SU-DHL-6 (cell line): Measurements from ENCODE around the gene ZNF143.

ENCODE experiments used
- H2AFZ ChIP-seq: fragments of 200-600 bp; sonication (generic); 2 replicates; pipeline ENCODE4 v1.6.1; 2014; ENCODE audit warnings: low read depth, mild to moderate bottlenecking, moderate library complexity, mixed read lengths, antibody characterized with exemption, low read length; ENCODE audit not compliant: severe bottlenecking
- H3F3A ChIP-seq: fragments of 200-600 bp; shearing (Covaris generic); 2 replicates; pipeline ENCODE4 v1.6.0; 2016; ENCODE audit warnings: antibody characterized with exemption, mild to moderate bottlenecking; ENCODE audit not compliant: insufficient read depth
- H3K27ac ChIP-seq: fragments of 200-600 bp; sonication (generic); 2 replicates; pipeline ENCODE4 v1.5.1; 2016; ENCODE audit warnings: low read depth, mild to moderate bottlenecking, low read length, moderate library complexity, mixed read lengths
- H3K27me3 ChIP-seq: fragments of 200-600 bp; sonication (generic), shearing (Covaris generic); 2 replicates; pipeline ENCODE4 v1.6.0; 2014; ENCODE audit warnings: mild to moderate bottlenecking, low read length
- H3K36me3 ChIP-seq: fragments of 200-600 bp; sonication (generic); 2 replicates; pipeline ENCODE4 v1.6.1; 2014; ENCODE audit warnings: mild to moderate bottlenecking, low read length, mixed read lengths
- H3K4me2 ChIP-seq: fragments of 300-600, 200-600 bp; shearing (Covaris generic), sonication (generic); 2 replicates; pipeline ENCODE4 v1.6.0; 2014; ENCODE audit warnings: low read length, low read depth, mild to moderate bottlenecking; ENCODE audit not compliant: poor library complexity, severe bottlenecking
- H3K4me3 ChIP-seq: fragments of 200-600 bp; sonication (generic); 2 replicates; pipeline ENCODE4 v1.5.1; 2014; ENCODE audit warnings: antibody characterized with exemption, low read length, mild to moderate bottlenecking, mixed read lengths; ENCODE audit not compliant: insufficient read depth, poor library complexity, severe bottlenecking
- H3K79me2 ChIP-seq: fragments of 200-600 bp; sonication (generic); 2 replicates; pipeline ENCODE4 v1.6.1; 2014; ENCODE audit warnings: mild to moderate bottlenecking, low read length, moderate library complexity; ENCODE audit not compliant: insufficient read depth
- H3K9ac ChIP-seq: fragments of 200-600 bp; sonication (generic); 2 replicates; pipeline ENCODE4 v1.7.0; 2014; ENCODE audit warnings: mild to moderate bottlenecking, low read length
- H3K9me2 ChIP-seq: fragments of 200-600 bp; sonication (generic); replicated peaks from 2 replicates; pipeline ENCODE4 v1.6.1; 2014; ENCODE audit warnings: low read length; ENCODE audit not compliant: insufficient read depth
- H3K9me3 ChIP-seq: fragments of 200-600 bp; sonication (generic); 2 replicates; pipeline ENCODE4 v1.6.1; 2014; ENCODE audit warnings: low read length, mixed read lengths; ENCODE audit not compliant: insufficient read depth
- H4K20me1 ChIP-seq: fragments of 200-600 bp; sonication (generic); 2 replicates; pipeline ENCODE4 v1.6.1; 2014; ENCODE audit warnings: low read depth, mild to moderate bottlenecking, antibody characterized with exemption, low read length, moderate library complexity, mixed read lengths
- CTCF ChIP-seq: fragments of 200-600 bp; sonication (generic); IDR thresholded peaks from one replicate; pipeline ENCODE4 v1.5.1; 2017; ENCODE audit warnings: antibody characterized with exemption, mild to moderate bottlenecking, low read length, moderate library complexity; ENCODE audit not compliant: insufficient read depth, poor library complexity, severe bottlenecking
- EZH2phosphoT487 ChIP-seq: fragments of 200-600 bp; sonication (generic), shearing (Covaris generic); conservative IDR thresholded peaks from 2 replicates; pipeline ENCODE4 v1.6.1; 2018; ENCODE audit warnings: mild to moderate bottlenecking, antibody characterized with exemption, low read length, moderate library complexity, mixed read lengths

Gene ZNF143

GRCh38 chr11:9525116-9525515 lies 64.3 kb downstream of the ZNF143 start:
- H4K20me1 ChIP-seq: no peaks in the 10 kb centered on the region
- H3K27me3 ChIP-seq: no peaks in the 10 kb centered on the region
- no peak overlapping the region for H3K27ac ChIP-seq
- H2AFZ ChIP-seq: no peak overlapping the region
- H3K4me3 ChIP-seq: no peak overlapping the region
- H3K9ac ChIP-seq: no peak overlapping the region
- TF ChIP-seq CTCF (no peak), EZH2phosphoT487 (no peak)
- peaks cover 12% of the 10 kb centered on the region; the same call in 1 of the 2 replicates for H3K36me3 ChIP-seq
- H3K9me2 ChIP-seq: no peaks in the 10 kb centered on the region
- no peaks in the 10 kb centered on the region for H3K79me2 ChIP-seq
- H3K9me3 ChIP-seq: no peaks in the 10 kb centered on the region
- 0 out of 2 replicates have a peak, but pooled peaks cover 6% of the 10 kb centered on the region for H3F3A ChIP-seq
- H3K4me2 ChIP-seq: no peak overlapping the region

- no peaks in the 10 kb centered on the region for H3K9me3 ChIP-seq
- H3K9me2 ChIP-seq: no peaks in the 10 kb centered on the region
- H3K27ac ChIP-seq: no peak overlapping the region
- no peaks in the 10 kb centered on the region for H3K27me3 ChIP-seq
- no peaks in the 10 kb centered on the region for H4K20me1 ChIP-seq
- TF ChIP-seq EZH2phosphoT487 (no peak), CTCF (no peak)
- no peak overlapping the region for H3K9ac ChIP-seq
- H3K79me2 ChIP-seq: no peaks in the 10 kb centered on the region
- no peak overlapping the region for H3K4me2 ChIP-seq
- 0 out of 2 replicates have a peak, but pooled peaks cover 6% of the 10 kb centered on the region for H3F3A ChIP-seq
- no peak overlapping the region for H3K4me3 ChIP-seq
- H2AFZ ChIP-seq: no peak overlapping the region
- H3K36me3 ChIP-seq: peaks cover 8% of the 10 kb centered on the region; the same call in 1 of the 2 replicates
Measured at GRCh38 chr11:9527481-9528135, 66.8 kb downstream of the ZNF143 start.

GRCh38 chr11:9528136-9528501 lies 67.3 kb downstream of the ZNF143 start:
- no peak for TF ChIP-seq EZH2phosphoT487
- no peak for TF ChIP-seq CTCF
- H3K79me2 ChIP-seq: no peaks in the 10 kb centered on the region
- H3F3A ChIP-seq: 0 out of 2 replicates have a peak, but pooled peaks cover 6% of the 10 kb centered on the region
- peaks cover 8% of the 10 kb centered on the region; the same call in 1 of the 2 replicates for H3K36me3 ChIP-seq
- no peaks in the 10 kb centered on the region for H3K9me3 ChIP-seq
- no peak overlapping the region for H3K27ac ChIP-seq
- H3K27me3 ChIP-seq: no peaks in the 10 kb centered on the region
- no peak overlapping the region for H3K4me3 ChIP-seq
- H3K9ac ChIP-seq: no peak overlapping the region
- no peaks in the 10 kb centered on the region for H4K20me1 ChIP-seq
- H3K4me2 ChIP-seq: no peak overlapping the region
- no peak overlapping the region for H2AFZ ChIP-seq
- H3K9me2 ChIP-seq: no peaks in the 10 kb centered on the region
